OCI-LY1 (cell line): ENCODE measurements around the gene DENND1A.

Experiments used
- H2AFZ ChIP-seq: fragments of 200-600 bp; sonication (generic), shearing (Covaris generic); 2 replicates; pipeline ENCODE4 v1.6.0; 2014; ENCODE audit warnings: antibody characterized with exemption, mild to moderate bottlenecking, low read length
- H3F3A ChIP-seq: fragments of 200-600 bp; sonication (generic), shearing (Covaris generic); 2 replicates; pipeline ENCODE4 v1.6.0; 2014; ENCODE audit warnings: mild to moderate bottlenecking, antibody characterized with exemption, low read length, moderate library complexity; ENCODE audit not compliant: insufficient read depth
- H3K27ac ChIP-seq: fragments of 200-600 bp; sonication (generic); 2 replicates; pipeline ENCODE4 v1.5.1; 2014; ENCODE audit warnings: low read length, mixed run types, mild to moderate bottlenecking, low read depth; ENCODE audit not compliant: poor library complexity, severe bottlenecking
- H3K27me3 ChIP-seq: fragments of 200-600 bp; sonication (generic); 2 replicates; pipeline ENCODE4 v1.6.0; 2014; ENCODE audit warnings: antibody characterized with exemption, mild to moderate bottlenecking, low read length, moderate library complexity; ENCODE audit not compliant: insufficient read depth
- H3K36me3 ChIP-seq: fragments of 200-600 bp; sonication (generic); 2 replicates; pipeline ENCODE4 v1.6.1; 2014; ENCODE audit warnings: mild to moderate bottlenecking, antibody characterized with exemption, low read length, moderate library complexity, mixed read lengths; ENCODE audit not compliant: insufficient read depth
- H3K4me1 ChIP-seq: fragments of 200-600 bp; sonication (generic); 2 replicates; pipeline ENCODE4 v1.5.1; 2014; ENCODE audit warnings: mild to moderate bottlenecking, low read length, moderate library complexity; ENCODE audit not compliant: insufficient read depth, severe bottlenecking
- H3K4me2 ChIP-seq: fragments of 200-600 bp; sonication (generic), shearing (Covaris generic); 2 replicates; pipeline ENCODE4 v1.6.1; 2014; ENCODE audit warnings: low read length
- H3K4me3 ChIP-seq: fragments of 200-600 bp; sonication (generic); 2 replicates; pipeline ENCODE4 v1.5.1; 2014; ENCODE audit warnings: low read length, low read depth, mild to moderate bottlenecking, mixed read lengths; ENCODE audit not compliant: poor library complexity, severe bottlenecking
- H3K79me2 ChIP-seq: fragments of 200-600 bp; shearing (Covaris generic); 2 replicates; pipeline ENCODE4 v1.6.1; 2016; ENCODE audit warnings: mixed run types, low read length, mixed read lengths; ENCODE audit not compliant: insufficient read depth
- H3K9ac ChIP-seq: fragments of 200-600 bp; sonication (generic), shearing (Covaris generic); 2 replicates; pipeline ENCODE4 v1.6.1; 2014; ENCODE audit warnings: mild to moderate bottlenecking, low read length, mixed read lengths
- H3K9me2 ChIP-seq: fragments of 200-600 bp; sonication (generic), shearing (Covaris generic); 2 replicates; pipeline ENCODE4 v1.6.1; 2014; ENCODE audit warnings: low read depth, mild to moderate bottlenecking, low read length, mixed read lengths
- H3K9me3 ChIP-seq: fragments of 200-600 bp; shearing (Covaris generic); 2 replicates; pipeline ENCODE4 v1.6.1; 2014; ENCODE audit warnings: low read length, mixed read lengths
- H4K20me1 ChIP-seq: fragments of 200-600 bp; sonication (generic), shearing (Covaris generic); 2 replicates; pipeline ENCODE4 v1.6.0; 2016; ENCODE audit warnings: mild to moderate bottlenecking, low read length; ENCODE audit not compliant: insufficient read depth
- CTCF ChIP-seq: fragments of 200-600 bp; sonication (generic), shearing (Covaris generic); IDR thresholded peaks from 2 replicates; pipeline ENCODE4 v1.5.1; 2017; ENCODE audit warnings: mild to moderate bottlenecking, antibody characterized with exemption, low read length, moderate library complexity, mixed read lengths
- EZH2 ChIP-seq: fragments of 200-600 bp; sonication (generic), shearing (Covaris generic); IDR thresholded peaks from 2 replicates; pipeline ENCODE4 v1.8.0; 2017; ENCODE audit warnings: borderline replicate concordance, mixed run types, mild to moderate bottlenecking, antibody characterized with exemption, low read length, moderate library complexity, mixed read lengths

Gene DENND1A

DNA sequence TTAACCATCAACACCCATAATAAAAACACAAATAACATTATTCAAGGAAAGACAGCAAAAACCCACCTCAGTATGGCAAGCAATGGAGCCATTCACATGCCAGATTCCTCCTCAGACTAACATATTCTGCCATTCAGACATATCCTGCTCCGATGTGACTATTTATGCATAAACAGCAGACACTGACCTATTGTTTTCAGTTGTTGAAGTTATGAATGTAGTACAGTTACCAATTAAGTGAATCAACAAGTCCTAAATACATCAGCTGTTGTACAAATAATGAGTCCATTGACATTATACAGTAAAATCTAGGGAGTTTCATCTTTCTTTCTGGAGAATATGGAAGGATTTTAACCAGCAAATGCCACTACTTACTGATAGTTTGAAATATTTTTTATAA is 131.7 kb downstream of the DENND1A start:
- Histone ChIP-seq H3K4me2 (no peak overlapping the region), H4K20me1 (no peaks in the 10 kb centered on the region; the same call in 1 of the 2 replicates), H3K27me3 (no peaks in the 10 kb centered on the region), H3K9me2 (no peaks in the 10 kb centered on the region), H3K4me1 (no peaks in the 10 kb centered on the region), H3K36me3 (no peaks in the 10 kb centered on the region), H3K27ac (no peak overlapping the region), H2AFZ (no peak overlapping the region), H3K4me3 (no peak overlapping the region), H3K79me2 (no peaks in the 10 kb centered on the region), H3K9me3 (no peaks in the 10 kb centered on the region), H3K9ac (no peak overlapping the region), H3F3A (no peaks in the 10 kb centered on the region; the same call in 1 of the 2 replicates)
- TF ChIP-seq EZH2 (no peak), CTCF (no peak)

- Histone ChIP-seq H3K9me2 (no peaks in the 10 kb centered on the region), H4K20me1 (no peaks in the 10 kb centered on the region; the same call in 1 of the 2 replicates), H3K27ac (no peak overlapping the region), H3K9me3 (no peaks in the 10 kb centered on the region), H2AFZ (no peak overlapping the region), H3K79me2 (no peaks in the 10 kb centered on the region), H3K9ac (no peak overlapping the region), H3K4me2 (no peak overlapping the region), H3K4me1 (no peaks in the 10 kb centered on the region), H3F3A (no peaks in the 10 kb centered on the region; the same call in 1 of the 2 replicates), H3K36me3 (no peaks in the 10 kb centered on the region), H3K27me3 (no peaks in the 10 kb centered on the region), H3K4me3 (no peak overlapping the region)
- TF ChIP-seq EZH2: no peak
- no peak for TF ChIP-seq CTCF
These were observed 133.1 kb downstream of the DENND1A start for GRCh38 chr9:123796618-123797484.

DNA sequence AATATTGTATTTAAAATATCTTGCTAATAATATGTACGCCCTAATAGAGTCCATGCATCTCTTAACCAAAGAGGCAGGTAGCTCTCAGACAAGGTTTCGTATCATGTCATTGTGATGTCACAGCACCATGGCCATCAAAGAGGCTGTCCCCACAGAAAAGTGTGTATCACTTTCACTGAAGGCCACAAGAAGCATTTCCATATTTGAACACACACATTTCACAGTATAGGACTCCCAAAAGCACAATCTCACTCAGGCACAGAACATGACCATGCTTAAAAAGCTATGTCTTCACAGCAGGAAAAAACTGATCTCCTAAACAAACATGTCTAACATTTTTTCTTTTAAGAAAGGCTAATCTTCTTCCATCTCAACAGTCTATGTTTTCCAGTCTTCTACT is 133.8 kb downstream of the DENND1A start:
- Histone ChIP-seq H4K20me1 (no peaks in the 10 kb centered on the region; the same call in 1 of the 2 replicates), H3K27ac (no peak overlapping the region), H3K36me3 (no peaks in the 10 kb centered on the region), H3K9me3 (no peaks in the 10 kb centered on the region), H3F3A (no peaks in the 10 kb centered on the region; the same call in 1 of the 2 replicates), H3K79me2 (no peaks in the 10 kb centered on the region), H3K9ac (no peak overlapping the region), H3K9me2 (no peaks in the 10 kb centered on the region), H3K4me2 (no peak overlapping the region), H3K4me3 (no peak overlapping the region), H2AFZ (no peak overlapping the region), H3K4me1 (no peaks in the 10 kb centered on the region), H3K27me3 (no peaks in the 10 kb centered on the region)
- TF ChIP-seq CTCF: no peak
- no peak for TF ChIP-seq EZH2
